CD4-positive, alpha-beta T cell treated with Interleukin-15 for 4 hours (primary cell): ENCODE data around the gene LEF1.
"Not testable (repeated sequence)": the region's sequence is repeated elsewhere in the genome, so short reads cannot be mapped to it uniquely, and the experiment has no call there.

ENCODE experiments used
- DNase-seq: peaks from one replicate; pipeline ENCODE4 v3.0.0-alpha.2; 2020; ENCODE audit warnings: low spot score

LEF1 gene

GRCh38 chr4:108060164-108060563, 108.6 kb downstream of the LEF1 start:
- peak; percentile 19 for DNase-seq

GRCh38 chr4:108058685-108059440, 109.9 kb downstream of the LEF1 start:
- DNase-seq = no peak

GRCh38 chr4:108056418-108056817, 112.3 kb downstream of the LEF1 start:
- DNase-seq = no peak

GRCh38 chr4:108055787-108056186, 112.9 kb downstream of the LEF1 start:
- no peak for DNase-seq

- no peak for DNase-seq
These were observed 114.6 kb downstream of the LEF1 start for GRCh38 chr4:108054025-108054638.

- DNase-seq = no peak
These were observed 115.5 kb downstream of the LEF1 start for GRCh38 chr4:108053251-108053711.

GRCh38 chr4:108052558-108053120, 116.1 kb downstream of the LEF1 start:
- no peak for DNase-seq

GRCh38 chr4:108051343-108051742, 117.4 kb downstream of the LEF1 start:
- DNase-seq = no peak

- DNase-seq = not testable (repeated sequence)
These were observed 118.3 kb downstream of the LEF1 start for GRCh38 chr4:108050166-108051111.

- peak; percentile 17 for DNase-seq
These were observed 119.3 kb downstream of the LEF1 start for GRCh38 chr4:108049406-108049805.

- DNase-seq = no peak
These were observed 119.7 kb downstream of the LEF1 start for GRCh38 chr4:108048997-108049396.

GRCh38 chr4:108048157-108048556, 120.6 kb downstream of the LEF1 start:
- DNase-seq = no peak

GRCh38 chr4:108047199-108047598, 121.5 kb downstream of the LEF1 start:
- DNase-seq = no peak

- no peak for DNase-seq
These were observed 123.1 kb downstream of the LEF1 start for GRCh38 chr4:108045687-108046024.

- DNase-seq = no peak
These were observed 123.6 kb downstream of the LEF1 start for GRCh38 chr4:108044951-108045686.

GRCh38 chr4:108043526-108043925, 125.2 kb downstream of the LEF1 start:
- no peak for DNase-seq

GRCh38 chr4:108042927-108043326, 125.8 kb downstream of the LEF1 start:
- DNase-seq = no peak

- DNase-seq = no peak
These were observed 130.8 kb downstream of the LEF1 start for GRCh38 chr4:108037884-108038283.

GRCh38 chr4:108036213-108036612, 132.5 kb downstream of the LEF1 start:
- peak; percentile 62 for DNase-seq

GRCh38 chr4:108035691-108036090, 133.0 kb downstream of the LEF1 start:
- no peak for DNase-seq

GRCh38 chr4:108034565-108034964, 134.2 kb downstream of the LEF1 start:
- DNase-seq = no peak

GRCh38 chr4:108033348-108033747, 135.4 kb downstream of the LEF1 start:
- DNase-seq = no peak
